Osteoblast (primary cell): ENCODE measurements around the gene TRAPPC6A. TPM values are rescaled to one million over a fixed set of nuclear protein-coding genes. Genes with fewer than 3 reads are reported as not detected.

Experiments
- DNase-seq: peaks from one replicate; pipeline ENCODE4 v3.0.0; 2011; ENCODE audit warnings: low spot score, mixed read lengths; ENCODE audit not compliant: insufficient read length; ENCODE audit errors: missing footprints
- H2AFZ ChIP-seq: 2 replicates; pipeline ENCODE4 v1.6.0; 2011; ENCODE audit warnings: mild to moderate bottlenecking, low read length
- H3K27ac ChIP-seq: 2 replicates; pipeline ENCODE4 v1.5.1; 2011; ENCODE audit warnings: mild to moderate bottlenecking, low read depth, low read length, moderate library complexity
- H3K27me3 ChIP-seq: 2 replicates; pipeline ENCODE4 v1.6.0; 2012; ENCODE audit warnings: mild to moderate bottlenecking, control low read depth, inconsistent platforms, low read length, moderate library complexity; ENCODE audit not compliant: insufficient read depth
- H3K36me3 ChIP-seq: 2 replicates; pipeline ENCODE4 v1.5.1; 2011; ENCODE audit warnings: mild to moderate bottlenecking, low read length, control low read depth, moderate library complexity; ENCODE audit not compliant: insufficient read depth
- H3K4me1 ChIP-seq: 2 replicates; pipeline ENCODE4 v1.5.1; 2011; ENCODE audit warnings: mild to moderate bottlenecking, low read length, control low read depth, moderate library complexity; ENCODE audit not compliant: insufficient read depth
- H3K4me2 ChIP-seq: 2 replicates; pipeline ENCODE4 v1.6.0; 2011; ENCODE audit warnings: mild to moderate bottlenecking, low read length; ENCODE audit not compliant: insufficient read depth
- H3K4me3 ChIP-seq: fragments of 200-600 bp; sonication (generic); 3 replicates; pipeline ENCODE4 v1.5.1; 2012; ENCODE audit warnings: mild to moderate bottlenecking, low read length, inconsistent platforms; ENCODE audit not compliant: insufficient read depth
- H3K79me2 ChIP-seq: 2 replicates; pipeline ENCODE4 v1.6.0; 2012; ENCODE audit warnings: mild to moderate bottlenecking, low read length, control low read depth, inconsistent platforms; ENCODE audit not compliant: insufficient read depth
- H3K9me3 ChIP-seq: 2 replicates; pipeline ENCODE4 v1.5.1; 2011; ENCODE audit warnings: low read depth, low read length, control low read depth
- H4K20me1 ChIP-seq: 2 replicates; pipeline ENCODE4 v1.6.0; 2012; ENCODE audit warnings: mild to moderate bottlenecking, low read length, control low read depth; ENCODE audit not compliant: insufficient read depth
- CTCF ChIP-seq: IDR thresholded peaks from 2 replicates; pipeline ENCODE4 v1.5.1; 2011; ENCODE audit warnings: mild to moderate bottlenecking, low read depth, low read length, moderate library complexity; ENCODE audit errors: extremely low read depth
- total RNA-seq: library from RNA; depleted of rRNA; stranded (reverse); fragments of >200 nt; gene quantifications from 2 replicates; pipeline ENCODE4 v1.2.3, GENCODE V29; 2012

TRAPPC6A gene
- total RNA-seq, 1 donor, result 13.8 TPM

GRCh38 chr19:45195764-45196163 lies 17.7 kb upstream of the TRAPPC6A start:
- Histone ChIP-seq H3K27ac (no peak overlapping the region), H4K20me1 (no peaks in the 10 kb centered on the region), H3K79me2 (no peaks in the 10 kb centered on the region), H3K36me3 (no peaks in the 10 kb centered on the region), H3K27me3 (no peaks in the 10 kb centered on the region), H3K9me3 (no peaks in the 10 kb centered on the region), H3K4me1 (no peaks in the 10 kb centered on the region), H2AFZ (no peak overlapping the region), H3K4me3 (no peak overlapping the region), H3K4me2 (no peak overlapping the region)
- DNase-seq, result peak; percentile 37
- TF ChIP-seq CTCF, result no peak

DNA sequence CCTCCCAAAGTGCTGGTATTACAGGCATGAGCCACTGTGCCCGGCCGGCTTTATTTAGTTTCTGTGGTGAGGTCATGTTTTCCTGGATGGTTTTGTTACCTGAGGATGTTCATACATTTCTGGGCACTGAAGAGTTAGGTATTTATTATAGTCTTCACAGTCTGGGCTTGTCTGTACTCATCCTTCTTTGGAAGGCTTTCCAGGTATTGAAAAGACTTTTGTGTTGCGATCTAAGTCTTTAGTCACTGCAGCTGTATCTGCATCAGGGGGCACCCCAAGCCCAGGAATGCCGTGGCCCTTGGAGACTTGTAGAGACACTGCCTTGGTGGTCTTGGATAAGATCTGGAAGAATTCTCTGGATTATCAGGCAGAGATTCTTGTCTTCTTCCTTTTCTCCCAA lies 13.3 kb upstream of the TRAPPC6A start:
- H3K36me3 ChIP-seq, result no peaks in the 10 kb centered on the region
- peaks cover 3% of the 10 kb centered on the region for H4K20me1 ChIP-seq
- no peak overlapping the region for H3K4me2 ChIP-seq
- no peak for TF ChIP-seq CTCF
- no peak for DNase-seq
- H3K27ac ChIP-seq, result no peak overlapping the region
- no peaks in the 10 kb centered on the region for H3K9me3 ChIP-seq
- H3K79me2 ChIP-seq, result no peaks in the 10 kb centered on the region
- H2AFZ ChIP-seq, result no peak overlapping the region
- H3K4me3 ChIP-seq, result no peak overlapping the region
- H3K27me3 ChIP-seq, result no peaks in the 10 kb centered on the region
- no peaks in the 10 kb centered on the region for H3K4me1 ChIP-seq

DNA sequence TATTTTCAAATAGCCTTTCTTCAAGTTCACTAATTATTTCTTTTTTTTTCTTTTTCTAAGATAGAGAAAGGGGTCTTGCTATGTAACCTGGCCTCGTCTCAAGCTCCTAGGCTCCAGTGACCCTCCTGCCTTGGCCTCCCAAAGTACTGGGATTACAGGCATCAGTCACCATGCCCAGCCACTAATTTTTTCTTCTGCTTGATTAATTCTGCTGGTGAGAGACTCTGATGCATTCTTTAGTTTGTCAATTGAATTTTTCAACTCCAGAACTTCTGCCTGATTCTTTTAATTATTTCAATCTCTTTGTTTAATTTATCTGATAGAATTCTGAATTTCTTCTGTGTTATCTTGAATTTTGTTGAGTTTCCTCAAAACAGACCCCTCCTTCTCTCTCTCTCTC lies 11.9 kb upstream of the TRAPPC6A start:
- H3K79me2 ChIP-seq, result no peaks in the 10 kb centered on the region

More for the DNA sequence above, 11.9 kb upstream of the TRAPPC6A start:
- DNase-seq, result no peak
- H3K9me3 ChIP-seq, result no peaks in the 10 kb centered on the region
- no peak overlapping the region for H3K27ac ChIP-seq
- no peak for TF ChIP-seq CTCF
- peaks cover 5% of the 10 kb centered on the region for H4K20me1 ChIP-seq
- no peaks in the 10 kb centered on the region for H3K4me1 ChIP-seq
- H3K4me2 ChIP-seq, result no peak overlapping the region
- no peaks in the 10 kb centered on the region for H3K36me3 ChIP-seq
- no peak overlapping the region for H3K4me3 ChIP-seq
- H3K27me3 ChIP-seq, result no peaks in the 10 kb centered on the region
- H2AFZ ChIP-seq, result no peak overlapping the region
